WI38 (cell line): ENCODE results near the gene MUC6.

Source experiments
- H3K4me3 ChIP-seq: 2 replicates; pipeline ENCODE4 v1.5.1; 2011; ENCODE audit warnings: low read depth, mild to moderate bottlenecking, control low read depth, low read length
- CTCF ChIP-seq: IDR thresholded peaks from 2 replicates; pipeline ENCODE4 v1.5.1; 2012; ENCODE audit warnings: low read depth, mild to moderate bottlenecking, control low read depth, low read length

The MUC6 gene

GRCh38 chr11:1008001-1008802, 28.3 kb downstream of the MUC6 start:
- TF ChIP-seq CTCF = no peak
- H3K4me3 ChIP-seq = no peak overlapping the region

DNA sequence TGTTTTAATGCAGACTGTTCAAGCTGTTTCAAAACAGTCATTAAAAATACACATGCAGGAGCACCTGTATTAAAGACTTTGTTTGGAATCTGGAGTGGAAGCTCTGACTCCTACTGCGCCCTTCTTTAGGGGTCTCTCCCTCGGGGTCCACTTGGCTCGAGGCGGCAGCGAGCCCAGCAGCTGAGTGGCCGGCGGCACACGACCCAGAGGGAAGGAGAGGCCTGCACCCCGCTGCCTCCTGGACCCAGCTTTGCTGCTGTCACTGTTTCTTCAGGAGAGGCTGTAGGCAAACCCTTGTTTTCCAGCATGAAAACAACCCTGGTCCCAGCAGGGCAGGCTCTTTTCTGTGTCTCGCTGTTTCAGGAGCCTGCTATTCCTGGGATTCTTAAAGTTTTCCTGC, 29.2 kb downstream of the MUC6 start:
- H3K4me3 ChIP-seq = no peak overlapping the region
- no peak for TF ChIP-seq CTCF

DNA sequence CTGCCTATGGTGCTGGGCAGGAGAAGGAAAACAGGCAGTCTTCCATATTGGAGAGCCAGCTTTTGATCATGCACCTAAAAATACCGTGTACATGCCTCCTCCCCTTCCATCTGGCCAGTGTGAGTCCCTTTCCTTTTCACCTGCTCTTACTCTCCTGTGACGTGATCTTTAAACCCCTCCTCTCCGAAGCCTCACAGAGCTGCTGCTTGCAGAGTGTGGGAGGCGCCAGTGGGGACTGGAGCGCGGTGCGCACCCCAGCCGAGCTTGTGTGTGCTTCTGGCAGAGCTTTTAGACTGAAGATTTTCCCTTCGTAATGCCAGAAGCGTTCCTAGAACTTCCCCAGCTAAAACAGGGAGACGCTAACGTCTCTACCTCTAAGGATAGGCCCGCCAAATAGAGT, 29.8 kb downstream of the MUC6 start:
- TF ChIP-seq CTCF = no peak
- no peak overlapping the region for H3K4me3 ChIP-seq

- TF ChIP-seq CTCF = no peak
- no peak overlapping the region for H3K4me3 ChIP-seq
These were observed 30.6 kb downstream of the MUC6 start for GRCh38 chr11:1005928-1006327.

GRCh38 chr11:1003159-1003558, 33.4 kb downstream of the MUC6 start:
- H3K4me3 ChIP-seq = no peak overlapping the region
- TF ChIP-seq CTCF = no peak

DNA sequence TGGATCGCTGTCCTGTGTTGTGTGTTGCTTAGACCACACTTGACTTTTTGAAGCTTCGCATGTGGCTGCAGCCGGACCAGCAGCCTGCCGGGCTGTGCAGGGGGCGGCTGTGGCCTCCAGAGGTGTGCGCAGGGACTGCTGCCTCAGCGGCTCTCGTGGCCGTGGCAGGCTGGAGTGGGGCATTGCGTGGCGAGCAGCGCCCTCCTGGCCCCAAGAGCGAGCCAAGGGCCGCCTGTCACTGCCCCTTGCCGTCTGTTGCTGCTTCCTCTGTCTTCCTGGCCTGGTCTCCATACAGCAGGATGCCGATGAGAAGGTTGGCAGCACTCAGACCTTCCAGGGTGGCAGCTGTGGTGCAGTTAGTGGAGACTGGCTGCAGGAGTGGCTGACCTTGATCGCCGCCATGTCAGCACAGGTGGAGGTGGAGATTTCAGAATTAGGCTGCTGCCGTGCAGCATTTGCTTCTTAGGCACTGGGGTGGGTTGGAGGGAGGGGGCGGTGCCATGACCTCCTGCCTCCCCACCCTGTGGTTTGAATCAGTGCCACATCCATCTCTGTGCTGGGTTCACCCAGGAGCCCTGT, 34.0 kb downstream of the MUC6 start:
- H3K4me3 ChIP-seq = no peak overlapping the region
- TF ChIP-seq CTCF = no peak

DNA sequence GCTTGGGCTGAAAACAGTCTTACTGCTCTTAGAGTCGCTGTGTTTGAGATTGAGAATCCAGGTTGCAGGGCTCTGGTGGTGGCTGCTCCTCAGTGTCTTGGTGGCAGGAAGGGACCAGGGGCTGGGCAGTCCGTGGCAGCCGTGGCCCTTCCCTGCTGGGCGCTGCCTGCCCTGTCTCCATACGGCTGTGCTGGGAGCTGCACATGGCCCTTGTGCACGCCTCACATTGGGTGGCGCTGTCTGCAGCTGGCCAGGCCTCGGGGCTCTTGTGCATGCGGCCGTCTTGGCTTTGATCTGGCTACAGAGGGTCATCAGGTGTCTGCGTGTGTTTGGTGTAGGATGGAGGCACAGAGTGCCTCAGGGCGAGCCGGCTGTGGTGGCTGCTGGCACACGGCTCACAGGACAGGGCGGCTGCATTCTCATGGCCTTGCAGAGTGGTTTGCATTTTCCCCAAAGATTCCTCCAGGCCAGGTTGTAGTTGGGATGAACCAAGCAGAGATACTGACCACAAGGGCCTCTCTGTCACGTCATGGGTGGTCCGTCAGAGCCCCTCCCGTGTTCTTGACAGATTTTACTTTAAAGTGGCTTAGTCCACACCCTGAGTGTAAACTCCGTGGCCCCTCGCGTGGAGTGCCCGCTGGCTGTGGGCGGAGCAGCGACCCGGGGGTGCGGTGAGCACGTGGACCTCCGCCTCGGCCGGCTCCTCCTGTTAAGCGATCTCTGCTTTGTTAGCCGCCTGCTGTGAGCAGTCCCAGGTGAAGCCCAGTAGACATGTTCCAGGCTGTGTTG, 34.7 kb downstream of the MUC6 start:
- no peak for TF ChIP-seq CTCF
- H3K4me3 ChIP-seq = no peak overlapping the region
